ENCODE measurements around the gene FUT7. TPM values are rescaled to one million over a fixed set of nuclear protein-coding genes. Genes with fewer than 3 reads are reported as not detected.

The FUT7 gene
- total and polyA plus RNA-seq, 9 of the 15 experiments (the other 6 are each of a cell fraction or from before 2014, with no cell fraction given), result not detected

- in situ Hi-C loops (cut with MboI) (no loop called here), intact Hi-C loops (cut with micrococcal nuclease) (loop anchor here (2.0 to 5.0 kb wide), 2 partner anchors 68 to 177 kb away; partner anchors contain the start of gene RNF224)
- Histone ChIP-seq H3K27ac (ENCODE audit: extremely low read depth, low read depth, low read length) (no peak overlapping the region), H3K4me2 (ENCODE audit: insufficient read depth, low read length) (no peak overlapping the region), H3K9ac (ENCODE audit: insufficient read depth in 1 of 2, low read depth in 2 of 2, low read length in 2 of 2) (0 out of 4 replicates have a peak overlapping the region, but pooled peaks of 1 of the 2 experiments have one; percentile 45), H3K36me3 (ENCODE audit: control insufficient read depth, insufficient read depth, low read length) (no peaks in the 10 kb centered on the region), H4K20me1 (replicated peaks; ENCODE audit: control insufficient read depth, insufficient read depth, low read length) (peaks cover 34% of the 10 kb centered on the region), H3K4me3 (no peak overlapping the region), H3K4me1 (replicated peaks in 1 of 2; ENCODE audit: control insufficient read depth in 2 of 2, insufficient read depth in 2 of 2, low read length in 2 of 2) (peaks cover 2 to 76% of the 10 kb centered on the region in 2 experiments; a peak in 3 of 5 replicates), H2AFZ (ENCODE audit: low read depth, low read length) (no peak overlapping the region), H3K27me3 (ENCODE audit: control insufficient read depth in 2 of 2, insufficient read depth in 2 of 2, low read length in 2 of 2) (peaks cover 1 to 24% of the 10 kb centered on the region in 2 experiments; a peak in 4 of 5 replicates), H3K79me2 (ENCODE audit: control insufficient read depth, insufficient read depth, low read length) (no peaks in the 10 kb centered on the region), H3K9me1 (ENCODE audit: control insufficient read depth, insufficient read depth, low read length) (peaks cover 2% of the 10 kb centered on the region), H3K9me3 (replicated peaks; ENCODE audit: control insufficient read depth, insufficient read depth, low read depth, low read length) (no peaks in the 10 kb centered on the region)
- peak; percentile 83 for FAIRE-seq
- peak; percentile 73 to 85 (median 77) for DNase-seq (ENCODE audit: extremely low read depth in 1 of 4, low spot score in 3 of 4)
- 10% methylated on average over 34 of the region's 38 CpGs for WGBS (ENCODE audit: insufficient coverage, low coverage, missing lambda C conversion rate)
- ATAC-seq, result peak; percentile 84
- POLR2A ChIA-PET, result interaction anchor here (0.6 to 1.8 kb wide), 3 partner anchors 190 to 404 kb away, joined by 3 to 4 read pairs (median 4); no protein-coding TSS in a partner anchor
- CTCF ChIA-PET (ENCODE audit: low intra/inter-chr PET ratio), result interaction anchor here (0.6 to 1.6 kb wide), 4 partner anchors 17 to 187 kb away, joined by 3 to 6 read pairs (median 4); partner anchors contain the start of genes ANAPC2 and SSNA1
- no TSS peak for BruUV-seq (replicated peaks)
- TF ChIP-seq HMGN3 (IDR thresholded peaks at IDR 0.05; ENCODE audit: borderline replicate concordance, extremely low read depth, insufficient read length, low read depth, low read length), result peak; percentile 24
- TF ChIP-seq STAG1 (CRISPR knock-in tag; IDR thresholded peaks at IDR 0.05; ENCODE audit: borderline replicate concordance), result peak; percentile 35; the same call in 1 of the 2 replicates
- no peak for TF ChIP-seq PHB2 (IDR thresholded peaks at IDR 0.05; ENCODE audit: low read depth)
- no peak for TF ChIP-seq TOE1 (IDR thresholded peaks at IDR 0.05; ENCODE audit: borderline replicate concordance)
- TF ChIP-seq TOE1 (CRISPR knock-in tag; IDR thresholded peaks at IDR 0.05; ENCODE audit: borderline replicate concordance, low read depth), result no peak
- 0 out of 2 replicates have a peak, but pooled peaks have one; percentile 6 for TF ChIP-seq EGR1 (conservative IDR thresholded peaks at IDR 0.05)
- TF ChIP-seq RCOR1 (IDR thresholded peaks at IDR 0.05; ENCODE audit: borderline replicate concordance in 1 of 2, low read depth in 2 of 2, low read length in 2 of 2), result 0 out of 4 replicates have a peak, but pooled peaks of 1 of the 2 experiments have one; percentile 37
- no peak for TF ChIP-seq RBM14 (IDR thresholded peaks at IDR 0.05; ENCODE audit: borderline replicate concordance, insufficient read depth, low read depth, low read length)
- no peak for TF ChIP-seq USF2 (CRISPR knock-in tag; IDR thresholded peaks at IDR 0.05)
- TF ChIP-seq CREB1 (IDR thresholded peaks at IDR 0.05), result no peak
- no peak for TF ChIP-seq CREB1 (CRISPR knock-in tag; IDR thresholded peaks at IDR 0.05)
- TF ChIP-seq, protein P1, sequence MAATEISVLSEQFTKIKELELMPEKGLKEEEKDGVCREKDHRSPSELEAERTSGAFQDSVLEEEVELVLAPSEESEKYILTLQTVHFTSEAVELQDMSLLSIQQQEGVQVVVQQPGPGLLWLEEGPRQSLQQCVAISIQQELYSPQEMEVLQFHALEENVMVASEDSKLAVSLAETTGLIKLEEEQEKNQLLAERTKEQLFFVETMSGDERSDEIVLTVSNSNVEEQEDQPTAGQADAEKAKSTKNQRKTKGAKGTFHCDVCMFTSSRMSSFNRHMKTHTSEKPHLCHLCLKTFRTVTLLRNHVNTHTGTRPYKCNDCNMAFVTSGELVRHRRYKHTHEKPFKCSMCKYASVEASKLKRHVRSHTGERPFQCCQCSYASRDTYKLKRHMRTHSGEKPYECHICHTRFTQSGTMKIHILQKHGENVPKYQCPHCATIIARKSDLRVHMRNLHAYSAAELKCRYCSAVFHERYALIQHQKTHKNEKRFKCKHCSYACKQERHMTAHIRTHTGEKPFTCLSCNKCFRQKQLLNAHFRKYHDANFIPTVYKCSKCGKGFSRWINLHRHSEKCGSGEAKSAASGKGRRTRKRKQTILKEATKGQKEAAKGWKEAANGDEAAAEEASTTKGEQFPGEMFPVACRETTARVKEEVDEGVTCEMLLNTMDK (IDR thresholded peaks at IDR 0.05; ENCODE audit: borderline replicate concordance, insufficient read depth, low read depth, low read length, poor library complexity, severe bottlenecking), result peak; percentile 81
- TF ChIP-seq, protein P2, sequence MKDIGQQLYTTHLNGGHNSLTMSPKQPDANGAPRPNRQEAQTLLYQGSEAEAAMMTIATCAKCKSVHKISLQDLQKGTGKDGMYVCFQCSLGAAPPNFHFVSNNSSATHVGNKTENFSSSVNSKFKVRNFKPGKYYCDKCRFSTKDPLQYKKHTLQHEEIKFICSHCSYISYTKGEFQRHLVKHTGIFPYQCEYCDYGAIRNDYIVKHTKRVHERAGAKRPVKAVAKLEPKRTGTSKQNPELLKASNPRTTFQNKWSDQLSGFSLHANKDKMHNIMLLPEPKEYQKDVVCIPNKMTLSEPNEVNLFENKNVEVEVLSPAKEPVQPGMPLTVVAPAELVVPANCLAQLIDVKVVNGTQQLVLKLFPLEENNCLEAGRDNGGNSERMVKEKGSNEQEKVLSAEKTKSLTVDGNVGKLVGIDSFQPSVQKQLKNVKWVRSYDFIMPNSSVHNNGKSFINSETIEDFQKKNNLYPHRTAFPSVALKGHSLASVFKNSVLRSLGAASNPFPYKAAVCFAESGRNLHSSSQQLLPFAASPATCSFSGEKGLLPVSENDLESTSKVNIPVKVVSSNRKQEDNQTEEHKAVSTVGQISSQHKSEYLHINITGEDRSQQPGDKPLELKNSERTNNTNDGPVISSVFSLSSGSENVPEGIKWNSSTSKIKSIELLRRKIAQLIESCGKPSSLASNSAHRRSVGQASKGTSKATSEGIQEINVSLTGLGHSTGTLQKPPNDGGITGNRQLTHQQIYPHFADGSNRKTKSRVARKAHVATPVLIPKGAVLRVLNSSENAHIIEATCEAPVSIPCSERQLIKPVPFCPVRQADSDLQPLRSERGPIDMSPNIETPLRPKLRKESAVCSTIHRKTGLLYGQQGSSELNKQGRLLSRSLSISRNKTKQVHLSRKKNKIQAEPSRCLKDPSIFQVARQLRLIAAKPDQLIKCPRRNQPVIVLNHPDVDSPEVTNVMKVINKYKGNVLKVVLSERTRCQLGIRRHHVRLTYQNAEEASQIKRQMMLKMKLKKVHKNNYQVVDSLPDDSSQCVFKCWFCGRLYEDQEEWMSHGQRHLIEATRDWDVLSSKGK (CRISPR knock-in tag; IDR thresholded peaks at IDR 0.05), result no peak
Measured at GRCh38 chr9:137049544-137050449, 17.9 kb upstream of the FUT7 start.
